Measurements from ENCODE around the gene CARD6. TPM values are rescaled to one million over a fixed set of nuclear protein-coding genes. Genes with fewer than 3 reads are reported as not detected.
A peak's percentile ranks its signal among the peaks of the same experiment; 100 is the strongest.

The CARD6 gene
- total RNA-seq, 1 donor from 2014 or later: not detected

- H3K27ac Mint-ChIP-seq: no peak within 1 kb of the TSS
- no peaks in the 10 kb centered on the region for H3K9me3 Mint-ChIP-seq
- H3K27me3 Mint-ChIP-seq (ENCODE audit: insufficient read depth, low read depth): peaks cover 2% of the 10 kb centered on the region
- H3K4me1 ChIP-seq: no peaks in the 10 kb centered on the region
- H3K27me3 ChIP-seq: no peaks in the 10 kb centered on the region
- no peak within 1 kb of the TSS for H3K9ac ChIP-seq
- no peak within 1 kb of the TSS for H3K27ac ChIP-seq
- no peak within 1 kb of the TSS for H3K4me2 ChIP-seq
- H3K36me3 ChIP-seq: no peaks in the 10 kb centered on the region
- TF ChIP-seq EZH2phosphoT487 (IDR thresholded peaks at IDR 0.05): no peak
- TF ChIP-seq, protein P1, sequence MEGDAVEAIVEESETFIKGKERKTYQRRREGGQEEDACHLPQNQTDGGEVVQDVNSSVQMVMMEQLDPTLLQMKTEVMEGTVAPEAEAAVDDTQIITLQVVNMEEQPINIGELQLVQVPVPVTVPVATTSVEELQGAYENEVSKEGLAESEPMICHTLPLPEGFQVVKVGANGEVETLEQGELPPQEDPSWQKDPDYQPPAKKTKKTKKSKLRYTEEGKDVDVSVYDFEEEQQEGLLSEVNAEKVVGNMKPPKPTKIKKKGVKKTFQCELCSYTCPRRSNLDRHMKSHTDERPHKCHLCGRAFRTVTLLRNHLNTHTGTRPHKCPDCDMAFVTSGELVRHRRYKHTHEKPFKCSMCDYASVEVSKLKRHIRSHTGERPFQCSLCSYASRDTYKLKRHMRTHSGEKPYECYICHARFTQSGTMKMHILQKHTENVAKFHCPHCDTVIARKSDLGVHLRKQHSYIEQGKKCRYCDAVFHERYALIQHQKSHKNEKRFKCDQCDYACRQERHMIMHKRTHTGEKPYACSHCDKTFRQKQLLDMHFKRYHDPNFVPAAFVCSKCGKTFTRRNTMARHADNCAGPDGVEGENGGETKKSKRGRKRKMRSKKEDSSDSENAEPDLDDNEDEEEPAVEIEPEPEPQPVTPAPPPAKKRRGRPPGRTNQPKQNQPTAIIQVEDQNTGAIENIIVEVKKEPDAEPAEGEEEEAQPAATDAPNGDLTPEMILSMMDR (IDR thresholded peaks at IDR 0.05): no peak
- no peak for TF ChIP-seq EZH2 (IDR thresholded peaks at IDR 0.05)
- no peak for DNase-seq (ENCODE audit: low spot score)
- no peaks in the 10 kb centered on the region for H3K79me2 ChIP-seq (ENCODE audit: low read depth)
- no peaks in the 10 kb centered on the region for H3K36me3 Mint-ChIP-seq
- H3K4me1 Mint-ChIP-seq: peaks cover 10% of the 10 kb centered on the region
- no peak within 1 kb of the TSS for H3K4me3 ChIP-seq
- no peaks in the 10 kb centered on the region for H3K9me3 ChIP-seq (ENCODE audit: low read depth)
- H3F3A ChIP-seq (ENCODE audit: low read depth): no peaks in the 10 kb centered on the region
- H3K4me3 Mint-ChIP-seq: no peak within 1 kb of the TSS
- no peak within 1 kb of the TSS for H2AFZ ChIP-seq (replicated peaks)
- no peaks in the 10 kb centered on the region for H4K20me1 ChIP-seq (ENCODE audit: low read depth)
Measured at GRCh38 chr5:40909264-40909663, 68.1 kb downstream of the CARD6 start, which contains the start of gene C7. TSS of gene C7 (plus strand) at chr5:40909497. CDS start at chr5:40909611, 114 bp downstream.

DNA sequence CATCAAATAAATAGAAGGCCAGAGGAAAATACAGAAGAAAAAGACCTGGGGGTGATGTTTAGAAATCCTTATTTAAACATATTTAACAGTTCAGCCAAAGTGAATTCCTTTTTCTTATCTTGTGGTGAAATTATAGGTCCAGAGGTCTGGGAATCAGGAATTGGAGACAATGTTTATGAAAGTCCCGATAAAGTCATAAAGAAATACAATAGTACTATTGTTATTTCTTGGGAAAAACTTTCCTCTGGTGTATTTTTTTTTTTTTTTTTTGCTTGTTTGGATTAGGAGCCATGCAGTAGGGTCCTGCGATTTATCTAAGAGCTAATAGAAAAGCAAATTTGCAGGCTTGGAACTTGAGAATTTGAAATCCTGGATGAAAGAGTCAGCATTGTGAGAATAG is 68.6 kb downstream of the CARD6 start:
- Histone ChIP-seq H3K4me3 (no peak overlapping the region), H3K79me2 (ENCODE audit: low read depth) (no peaks in the 10 kb centered on the region), H3K9ac (no peak overlapping the region), H3K27ac (no peak overlapping the region), H2AFZ (replicated peaks) (no peak overlapping the region), H4K20me1 (ENCODE audit: low read depth) (no peaks in the 10 kb centered on the region), H3K36me3 (no peaks in the 10 kb centered on the region), H3K4me1 (no peaks in the 10 kb centered on the region), H3K4me2 (no peak overlapping the region), H3K27me3 (no peaks in the 10 kb centered on the region), H3K9me3 (ENCODE audit: low read depth) (no peaks in the 10 kb centered on the region), H3F3A (ENCODE audit: low read depth) (no peaks in the 10 kb centered on the region)
- H3K36me3 Mint-ChIP-seq: no peaks in the 10 kb centered on the region
- DNase-seq (ENCODE audit: low spot score): no peak
- TF ChIP-seq, protein P1 (IDR thresholded peaks at IDR 0.05): no peak
- TF ChIP-seq EZH2 (IDR thresholded peaks at IDR 0.05) (no peak), EZH2phosphoT487 (IDR thresholded peaks at IDR 0.05) (no peak)
- H3K27ac Mint-ChIP-seq: no peak overlapping the region
- no peak overlapping the region for H3K4me3 Mint-ChIP-seq
- H3K27me3 Mint-ChIP-seq (ENCODE audit: insufficient read depth, low read depth): peaks cover 2% of the 10 kb centered on the region
- H3K4me1 Mint-ChIP-seq: peaks cover 9% of the 10 kb centered on the region
- no peaks in the 10 kb centered on the region for H3K9me3 Mint-ChIP-seq

Small RNA genes lying within 50 kb of the gene (small RNA-seq; reads per million reads assigned to genes)
- gene SNORD72: 51.8 reads per million, percentile 98 among the genes with 10 or more reads in this experiment

Other genes starting within 250 kb of the CARD6 start
- gene PTGER4, start 161.5 kb upstream of the CARD6 start, total RNA-seq (ENCODE audit: low replicate concordance): 0.65 TPM in 1 of 2 replicates, not detected in the other
- 30.9 and 52.5 TPM in 2 replicates for gene TTC33, start 85.4 kb upstream of the CARD6 start, total RNA-seq (ENCODE audit: low replicate concordance)
- 35.5 and 58.5 TPM in 2 replicates for gene PRKAA1, start 43.0 kb upstream of the CARD6 start, total RNA-seq (ENCODE audit: low replicate concordance)
- 96.9 and 235 TPM in 2 replicates for gene RPL37, start 6.1 kb upstream of the CARD6 start, total RNA-seq (ENCODE audit: low replicate concordance)
- not detected in 2 replicates for gene C7, start 68.1 kb downstream of the CARD6 start, total RNA-seq (ENCODE audit: low replicate concordance)
- gene MROH2B, start 230.0 kb downstream of the CARD6 start, total RNA-seq (ENCODE audit: low replicate concordance): not detected in 2 replicates